Thymus (tissue), 11 donors: ENCODE measurements around the gene CDC14B. TPM values are rescaled to one million over a fixed set of nuclear protein-coding genes. Genes with fewer than 3 reads are reported as not detected.

Source experiments
- DNase-seq, 9 donors: peaks; one replicate each; pipeline ENCODE4 v3.0.0-alpha.2; 2013; ENCODE audit warnings: low spot score in 9 of 9, low read depth in 6 of 9, missing footprints in 1 of 9
- H3K27ac ChIP-seq, 2 donors: one replicate each; pipeline ENCODE4 v1.5.1; 2013; ENCODE audit warnings: control low read depth in 1 of 2, low read depth in 1 of 2, low read length in 1 of 2, mild to moderate bottlenecking in 1 of 2, moderate library complexity in 1 of 2
- H3K27me3 ChIP-seq, 2 donors: one replicate each; pipeline ENCODE4 v1.5.1; 2013; ENCODE audit warnings: low read length in 1 of 2; ENCODE audit not compliant: control insufficient read depth in 2 of 2, insufficient read depth in 1 of 2
- H3K36me3 ChIP-seq, 2 donors: one replicate each; pipeline ENCODE4 v1.5.1; 2013; ENCODE audit warnings: low read length in 1 of 2, mild to moderate bottlenecking in 1 of 2, moderate library complexity in 1 of 2; ENCODE audit not compliant: control insufficient read depth in 2 of 2, insufficient read depth in 2 of 2
- H3K4me1 ChIP-seq, 2 donors: one replicate each; pipeline ENCODE4 v1.5.1; 2013; ENCODE audit warnings: low read length in 2 of 2; ENCODE audit not compliant: control insufficient read depth in 2 of 2, insufficient read depth in 2 of 2
- H3K4me3 ChIP-seq, 2 donors: one replicate each; pipeline ENCODE4 v1.5.1; 2013; ENCODE audit warnings: low read length in 2 of 2, control low read depth in 1 of 2, mild to moderate bottlenecking in 1 of 2
- H3K9me3 ChIP-seq, 2 donors: one replicate each; pipeline ENCODE4 v1.5.1; 2013; ENCODE audit warnings: low read length in 1 of 2, mild to moderate bottlenecking in 1 of 2; ENCODE audit not compliant: control insufficient read depth in 2 of 2, insufficient read depth in 1 of 2
- WGBS: extraction: QIAGEN DNeasy Blood & Tissue Kit; methylation state at CpG from one replicate; pipeline ENCODE4 v1.1.7; 2013; 5-methylcytosine and 5-hydroxymethylcytosine counted together
- polyA plus RNA-seq: library from polyadenylated mRNA; stranded (reverse); fragments of 200-250 nt; gene quantifications from one replicate; pipeline ENCODE4 v1.2.3, GENCODE V29; 2013
- total RNA-seq: library from RNA; stranded (reverse); fragments of 120-200 nt; gene quantifications from one replicate; pipeline ENCODE4 v1.2.4, GENCODE V29; 2013
- donor health status: healthy.

CDC14B gene
- total and polyA plus RNA-seq, 2 donors = 4.8 to 6.7 TPM

GRCh38 chr9:96495341-96495740, 124.3 kb downstream of the CDC14B start:
- H3K27ac ChIP-seq = no peak overlapping the region
- WGBS = 93% methylated on average over 11 of the region's 11 CpGs
- peaks cover 0 to 21% of the 10 kb centered on the region in 2 donors for H3K4me1 ChIP-seq
- DNase-seq = no peak
- H3K9me3 ChIP-seq = no peaks in the 10 kb centered on the region
- H3K27me3 ChIP-seq = no peaks in the 10 kb centered on the region
- no peak overlapping the region for H3K4me3 ChIP-seq
- H3K36me3 ChIP-seq = no peaks in the 10 kb centered on the region

DNA sequence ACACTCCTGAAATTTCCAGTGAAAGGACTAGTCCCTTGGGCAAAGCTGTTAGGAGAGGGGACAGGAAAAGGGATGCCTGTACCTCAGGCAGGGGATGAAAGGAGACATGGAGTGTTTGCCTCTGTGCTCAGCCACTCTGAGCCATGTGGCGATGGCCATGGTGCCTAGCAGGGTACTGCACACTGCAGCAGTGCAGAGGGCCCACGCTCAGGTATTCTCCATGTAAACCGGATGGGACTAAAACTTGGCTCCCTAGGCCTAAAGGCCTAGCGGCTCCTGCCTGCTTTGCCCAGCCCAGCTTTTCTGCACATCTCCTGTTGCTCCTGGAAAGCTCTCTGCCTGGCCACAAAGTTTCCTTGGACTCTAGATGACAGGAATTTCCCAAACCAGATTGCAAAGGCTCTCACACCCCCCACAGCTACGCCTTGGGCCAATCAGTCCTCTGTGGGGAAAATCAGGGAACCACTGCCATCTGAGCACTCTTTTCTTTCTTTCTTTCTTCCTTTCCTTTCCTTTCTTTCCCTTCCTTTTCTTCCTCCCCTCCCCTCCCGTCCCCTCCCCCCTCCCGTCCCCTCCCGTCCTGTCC, 125.3 kb downstream of the CDC14B start:
- peak overlapping the region in 1 of 2 donors; percentile 41 for H3K27ac ChIP-seq
- H3K4me1 ChIP-seq = peaks cover 0 to 21% of the 10 kb centered on the region in 2 donors
- no peaks in the 10 kb centered on the region for H3K27me3 ChIP-seq
- H3K36me3 ChIP-seq = no peaks in the 10 kb centered on the region
- DNase-seq = no peak
- 91% methylated on average over 8 of the region's 8 CpGs for WGBS
- no peak overlapping the region for H3K4me3 ChIP-seq
- no peaks in the 10 kb centered on the region for H3K9me3 ChIP-seq

- WGBS = 86% methylated on average over 13 of the region's 13 CpGs
- Histone ChIP-seq H3K36me3 (no peaks in the 10 kb centered on the region), H3K27me3 (no peaks in the 10 kb centered on the region), H3K4me1 (peaks cover 0 to 21% of the 10 kb centered on the region in 2 donors), H3K27ac (peak overlapping the region in 1 of 2 donors; percentile 41), H3K4me3 (no peak overlapping the region), H3K9me3 (no peaks in the 10 kb centered on the region)
- no peak for DNase-seq
These were observed 125.9 kb downstream of the CDC14B start for GRCh38 chr9:96493757-96494156.

DNA sequence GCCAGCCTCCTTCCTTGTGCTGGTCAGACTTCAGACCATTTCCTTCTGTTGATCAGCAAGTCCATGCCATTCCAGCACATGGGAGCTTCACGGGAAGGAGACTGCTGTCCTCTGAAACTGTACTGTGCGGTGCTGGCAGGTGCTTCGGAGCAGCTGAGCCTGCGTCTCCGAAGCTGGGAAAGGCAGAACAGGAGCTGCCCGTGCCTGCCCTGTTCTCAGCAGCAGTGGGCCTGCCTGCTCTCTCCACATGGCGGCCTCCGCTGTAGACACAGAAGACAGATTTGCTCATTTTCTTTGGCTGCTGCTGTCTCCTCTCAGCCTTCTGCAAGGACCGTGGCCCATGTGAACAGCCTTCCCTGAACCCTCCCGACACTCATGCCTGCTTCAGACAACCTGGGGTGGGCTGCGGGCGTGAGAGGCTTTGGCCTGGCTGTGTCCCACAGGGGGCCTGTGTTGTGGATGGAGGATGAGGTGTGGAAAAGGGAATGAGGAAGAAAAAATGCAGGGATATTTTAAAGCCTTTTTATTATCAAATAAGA, 126.6 kb downstream of the CDC14B start:
- Histone ChIP-seq H3K4me3 (no peak overlapping the region), H3K9me3 (no peaks in the 10 kb centered on the region), H3K27me3 (no peaks in the 10 kb centered on the region), H3K27ac (peak overlapping the region in 1 of 2 donors; percentile 26), H3K4me1 (peaks cover 0 to 21% of the 10 kb centered on the region in 2 donors), H3K36me3 (no peaks in the 10 kb centered on the region)
- 89% methylated on average over 12 of the region's 12 CpGs for WGBS
- no peak for DNase-seq

- H3K9me3 ChIP-seq = no peaks in the 10 kb centered on the region
- H3K27ac ChIP-seq = peak overlapping the region; percentile 54 to 62
- no peak overlapping the region for H3K4me3 ChIP-seq
- WGBS = 94% methylated on average over 17 of the region's 17 CpGs
- no peak for DNase-seq
- peaks cover 0 to 21% of the 10 kb centered on the region in 2 donors for H3K4me1 ChIP-seq
- H3K27me3 ChIP-seq = no peaks in the 10 kb centered on the region
- H3K36me3 ChIP-seq = no peaks in the 10 kb centered on the region
These were observed 127.6 kb downstream of the CDC14B start for GRCh38 chr9:96491880-96492525.

DNA sequence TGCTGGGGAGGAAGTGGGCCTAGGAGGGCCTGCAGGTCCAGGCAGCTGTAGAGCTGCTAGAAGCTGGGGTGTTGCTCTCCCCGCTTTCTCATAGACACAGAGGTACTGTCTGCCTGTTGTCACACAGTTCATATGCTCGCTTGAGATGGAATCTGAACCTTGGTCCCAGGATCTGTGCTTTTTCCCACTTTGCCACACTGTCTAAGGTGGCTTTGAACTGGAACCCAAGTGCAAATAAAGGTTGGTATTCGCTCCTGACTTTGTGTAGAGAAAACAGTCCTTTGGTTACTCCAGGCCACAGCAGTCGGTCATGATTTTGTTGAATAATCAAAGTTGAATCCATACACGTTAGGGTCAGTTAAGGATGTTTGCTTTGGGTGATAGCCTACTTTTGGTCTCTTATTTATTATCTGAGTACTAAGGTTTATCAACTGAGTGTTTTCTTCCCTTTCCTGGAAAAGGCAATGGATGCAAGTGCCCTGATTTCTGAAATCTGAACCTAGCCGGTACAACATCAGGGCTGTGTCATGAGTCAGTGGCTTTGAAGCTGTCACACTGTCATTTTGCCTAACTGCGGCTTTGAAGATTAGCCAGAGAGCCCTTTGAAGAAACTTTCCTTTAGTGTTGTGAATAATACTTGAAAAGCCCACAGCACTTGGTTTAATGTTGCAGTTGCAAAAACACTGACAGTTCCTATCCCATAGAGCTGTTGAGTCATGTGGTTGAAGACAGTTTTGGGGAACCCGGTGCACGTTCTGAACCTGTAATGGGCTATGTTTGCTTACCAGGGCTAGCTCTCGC, 128.4 kb downstream of the CDC14B start:
- WGBS = 88% methylated on average over 10 of the region's 10 CpGs

GRCh38 chr9:96490534-96491078, 129.0 kb downstream of the CDC14B start:
- H3K9me3 ChIP-seq = no peaks in the 10 kb centered on the region
- H3K36me3 ChIP-seq = no peaks in the 10 kb centered on the region
- no peak for DNase-seq
- H3K27me3 ChIP-seq = no peaks in the 10 kb centered on the region
- 93% methylated on average over 10 of the region's 10 CpGs for WGBS
- peaks cover 0 to 21% of the 10 kb centered on the region in 2 donors for H3K4me1 ChIP-seq
- no peak overlapping the region for H3K4me3 ChIP-seq
- H3K27ac ChIP-seq = peak overlapping the region in 1 of 2 donors; percentile 49

More for the DNA sequence above, 128.4 kb downstream of the CDC14B start:
- H3K4me1 ChIP-seq = peaks cover 0 to 21% of the 10 kb centered on the region in 2 donors
- DNase-seq = peak in 4 of 9 donors; percentile 2 to 23 (median 12)
- no peaks in the 10 kb centered on the region for H3K36me3 ChIP-seq
- no peaks in the 10 kb centered on the region for H3K27me3 ChIP-seq
- no peak overlapping the region for H3K4me3 ChIP-seq
- H3K9me3 ChIP-seq = no peaks in the 10 kb centered on the region
- H3K27ac ChIP-seq = peak overlapping the region; percentile 54 to 62

DNA sequence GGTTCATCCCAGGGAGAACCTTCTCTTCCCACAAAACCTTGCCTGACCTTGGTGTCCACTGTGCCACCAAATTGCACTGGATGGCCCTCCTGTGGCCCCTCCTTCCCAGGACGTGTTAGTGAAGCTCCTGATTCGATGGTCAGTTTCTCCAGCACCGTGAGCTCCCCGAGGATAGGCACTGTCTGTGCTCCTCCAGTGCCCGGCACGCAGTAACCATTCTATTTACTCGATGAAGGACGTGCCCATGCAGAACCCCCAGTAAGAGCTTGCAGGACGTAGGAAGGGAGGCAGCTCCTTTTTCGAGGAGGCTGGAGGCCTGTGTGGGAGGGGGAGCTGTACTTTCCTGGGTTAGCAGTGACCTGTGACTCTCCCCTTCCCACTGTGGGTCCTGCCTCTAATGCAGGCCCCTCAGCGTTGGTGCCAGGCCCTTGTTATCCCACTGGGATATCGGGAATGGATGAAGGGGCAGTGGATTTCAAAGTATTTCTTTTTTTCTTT, 130.1 kb downstream of the CDC14B start:
- H3K4me3 ChIP-seq = no peak overlapping the region
- no peak for DNase-seq
- H3K4me1 ChIP-seq = peaks cover 0 to 21% of the 10 kb centered on the region in 2 donors
- WGBS = 94% methylated on average over 12 of the region's 12 CpGs
- H3K27me3 ChIP-seq = no peaks in the 10 kb centered on the region
- no peaks in the 10 kb centered on the region for H3K9me3 ChIP-seq
- no peaks in the 10 kb centered on the region for H3K36me3 ChIP-seq
- no peak overlapping the region for H3K27ac ChIP-seq
